Mesodermal cell (in vitro differentiated cells): ENCODE data around the gene PRR7.

Source experiments
- H3K27ac ChIP-seq: 2 replicates; pipeline ENCODE4 v1.7.0; 2013; ENCODE audit warnings: mild to moderate bottlenecking, low read depth, low read length, moderate library complexity; ENCODE audit not compliant: severe bottlenecking
- H3K36me3 ChIP-seq: 2 replicates; pipeline ENCODE4 v1.7.1; 2013; ENCODE audit warnings: mild to moderate bottlenecking, low read length, moderate library complexity; ENCODE audit not compliant: control insufficient read depth, insufficient read depth
- H3K4me1 ChIP-seq: one replicate; pipeline ENCODE4 v1.7.1; 2013; ENCODE audit warnings: mild to moderate bottlenecking, low read length; ENCODE audit not compliant: insufficient read depth, control insufficient read depth, poor library complexity, severe bottlenecking
- H3K4me3 ChIP-seq: 2 replicates; pipeline ENCODE4 v1.7.0; 2013; ENCODE audit warnings: low read length, control low read depth, mild to moderate bottlenecking; ENCODE audit not compliant: insufficient read depth, poor library complexity, severe bottlenecking; ENCODE audit errors: extremely low read depth
- H3K9me3 ChIP-seq: 2 replicates; pipeline ENCODE4 v1.7.1; 2013; ENCODE audit warnings: mild to moderate bottlenecking, low read length, moderate library complexity; ENCODE audit not compliant: control insufficient read depth
- WGBS, 2 experiments: methylation state at CpG; one replicate each; pipeline ENCODE4 v1.1.5; 2013; ENCODE audit warnings: missing lambda C conversion rate in 2 of 2; ENCODE audit not compliant: insufficient coverage in 2 of 2; 5-methylcytosine and 5-hydroxymethylcytosine counted together

The PRR7 gene

DNA sequence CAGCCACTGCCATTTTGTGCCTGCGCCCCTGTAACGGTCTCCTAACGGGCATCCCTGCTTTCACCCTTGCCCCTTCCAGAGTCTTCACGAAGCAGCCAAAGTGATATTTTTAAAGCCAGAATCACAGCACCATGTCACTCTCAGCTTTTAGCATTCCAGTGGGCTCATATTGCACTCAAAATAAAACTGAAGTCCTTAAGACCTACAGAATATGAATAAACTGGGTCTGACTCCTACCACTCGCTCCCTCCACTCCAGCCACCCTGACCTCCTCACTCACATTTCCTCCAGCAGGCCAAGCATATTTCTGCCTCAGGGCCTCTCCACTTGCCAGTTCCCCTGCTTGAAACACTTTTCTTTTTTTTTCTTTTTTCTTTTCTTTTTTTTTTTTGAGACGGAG lies 53.2 kb downstream of the PRR7 start:
- peaks cover 36% of the 10 kb centered on the region for H3K4me1 ChIP-seq
- H3K27ac ChIP-seq, result no peak overlapping the region

DNA sequence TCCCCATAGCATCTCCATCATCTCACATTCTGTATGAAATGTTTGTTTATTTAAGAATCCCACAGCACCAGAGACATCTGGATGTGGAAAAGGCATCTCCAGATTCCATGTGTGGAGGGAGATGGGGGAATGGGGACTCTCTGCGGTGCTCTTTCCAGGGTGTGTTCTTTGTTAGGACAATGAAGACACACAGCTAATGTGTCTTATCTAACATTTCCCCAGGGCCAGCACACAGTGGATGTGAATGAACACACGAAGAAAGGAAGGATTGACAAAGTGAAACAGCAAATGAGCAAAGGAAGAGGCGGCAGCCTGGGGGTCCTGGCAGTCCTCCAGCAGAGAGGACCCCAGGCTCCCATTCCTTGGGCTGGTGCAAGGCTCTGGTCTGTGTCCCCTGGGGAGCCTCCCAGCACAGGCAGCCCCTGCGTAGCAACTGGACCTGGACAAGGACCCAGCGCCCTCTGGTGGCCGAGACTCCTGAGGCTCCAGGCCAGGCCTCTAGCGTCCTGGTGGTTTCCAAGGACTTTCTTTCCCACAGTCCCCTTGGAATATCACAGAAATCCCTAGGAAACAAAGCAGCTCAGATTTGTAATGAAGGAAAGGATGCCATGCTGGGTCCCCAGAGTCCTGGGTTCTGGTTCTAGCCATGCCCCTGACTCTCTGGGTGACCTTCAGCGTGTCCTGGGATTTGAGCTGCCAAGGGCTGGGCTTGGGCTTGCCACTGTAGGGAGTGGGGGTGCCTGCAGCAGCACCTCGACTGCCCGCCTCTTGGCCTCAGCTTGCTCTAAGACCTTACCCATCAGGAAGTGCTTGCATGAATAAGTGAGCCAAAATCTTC lies 54.3 kb downstream of the PRR7 start:
- Histone ChIP-seq H3K4me3 (no peak overlapping the region), H3K36me3 (peaks cover 19% of the 10 kb centered on the region), H3K4me1 (peaks cover 26% of the 10 kb centered on the region), H3K9me3 (no peaks in the 10 kb centered on the region), H3K27ac (no peak overlapping the region)
- WGBS, 2 experiments, result 21 to 35% methylated on average over 8 to 9 of the region's 10 CpGs

More for the DNA sequence above, 53.2 kb downstream of the PRR7 start:
- no peaks in the 10 kb centered on the region for H3K9me3 ChIP-seq
- H3K4me3 ChIP-seq, result no peak overlapping the region
- 75 to 82% methylated on average over 5 to 6 of the region's 6 CpGs for WGBS, 2 experiments
- peaks cover 23% of the 10 kb centered on the region for H3K36me3 ChIP-seq

DNA sequence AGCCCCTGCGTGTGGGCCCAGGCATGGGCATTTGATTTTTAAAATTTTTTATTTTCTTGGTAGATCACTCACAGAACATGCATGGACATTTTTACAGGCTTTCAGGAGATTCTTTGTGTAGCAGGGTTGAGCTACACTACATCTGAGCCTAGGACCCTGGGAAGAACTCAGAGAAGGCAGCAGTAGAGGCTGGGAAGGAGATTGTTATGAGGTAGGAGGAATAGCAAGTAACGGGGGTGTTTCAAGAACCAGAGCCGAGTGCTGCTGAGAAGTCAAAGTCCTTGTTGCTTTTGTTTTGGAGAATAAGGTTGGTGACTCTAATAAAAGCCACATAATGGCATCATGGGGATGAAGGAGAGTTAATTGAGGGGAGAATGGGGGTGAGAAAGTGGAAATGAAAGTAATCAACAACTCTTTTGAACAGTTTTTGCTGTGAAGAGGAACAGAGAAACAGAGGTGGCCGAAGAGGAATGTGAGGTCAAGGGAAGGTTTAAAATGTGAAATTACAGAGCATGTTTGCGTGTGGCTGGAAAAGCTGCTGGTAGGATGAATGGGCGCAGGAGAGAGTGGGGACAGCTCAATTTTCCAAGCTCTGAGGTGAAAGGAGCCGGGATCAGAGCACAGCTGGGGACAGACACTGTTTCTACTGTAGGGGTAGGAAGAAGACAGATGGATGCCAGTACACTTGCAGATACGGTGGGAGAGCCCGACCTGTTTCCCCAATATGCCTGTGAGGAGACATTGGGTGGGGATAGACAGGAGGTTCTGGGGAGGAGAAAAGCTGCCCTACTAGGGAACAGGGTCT lies 55.5 kb downstream of the PRR7 start:
- Histone ChIP-seq H3K4me1 (peaks cover 25% of the 10 kb centered on the region), H3K27ac (no peak overlapping the region), H3K4me3 (no peak overlapping the region), H3K9me3 (no peaks in the 10 kb centered on the region), H3K36me3 (peaks cover 17% of the 10 kb centered on the region)
- 65 to 76% methylated on average over 6 to 8 of the region's 9 CpGs for WGBS, 2 experiments

DNA sequence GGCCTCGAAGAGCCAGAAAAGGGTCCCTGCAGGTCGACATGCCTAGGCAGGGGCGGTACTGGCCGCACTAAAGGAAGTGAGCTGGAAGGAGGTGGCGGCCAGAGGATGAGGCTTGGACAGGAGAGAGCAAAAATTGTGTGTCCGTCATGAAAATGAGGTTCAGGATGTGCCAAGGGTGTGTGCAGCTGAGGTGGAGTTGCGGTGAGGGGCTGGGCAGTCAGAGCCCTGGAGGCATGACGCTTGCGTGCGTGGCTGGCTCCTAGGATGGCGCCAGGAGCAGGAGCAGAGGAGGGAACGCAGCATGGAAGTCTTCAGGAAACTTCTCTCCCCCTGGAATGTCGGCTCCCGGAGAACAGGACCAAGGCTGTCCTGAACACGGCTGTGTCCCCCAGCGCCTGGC lies 56.3 kb downstream of the PRR7 start:
- Histone ChIP-seq H3K4me1 (peaks cover 25% of the 10 kb centered on the region), H3K9me3 (no peaks in the 10 kb centered on the region), H3K36me3 (peaks cover 19% of the 10 kb centered on the region), H3K4me3 (no peak overlapping the region), H3K27ac (no peak overlapping the region)
- WGBS, 2 experiments, result 85 to 87% methylated on average over 15 to 16 of the region's 16 CpGs

DNA sequence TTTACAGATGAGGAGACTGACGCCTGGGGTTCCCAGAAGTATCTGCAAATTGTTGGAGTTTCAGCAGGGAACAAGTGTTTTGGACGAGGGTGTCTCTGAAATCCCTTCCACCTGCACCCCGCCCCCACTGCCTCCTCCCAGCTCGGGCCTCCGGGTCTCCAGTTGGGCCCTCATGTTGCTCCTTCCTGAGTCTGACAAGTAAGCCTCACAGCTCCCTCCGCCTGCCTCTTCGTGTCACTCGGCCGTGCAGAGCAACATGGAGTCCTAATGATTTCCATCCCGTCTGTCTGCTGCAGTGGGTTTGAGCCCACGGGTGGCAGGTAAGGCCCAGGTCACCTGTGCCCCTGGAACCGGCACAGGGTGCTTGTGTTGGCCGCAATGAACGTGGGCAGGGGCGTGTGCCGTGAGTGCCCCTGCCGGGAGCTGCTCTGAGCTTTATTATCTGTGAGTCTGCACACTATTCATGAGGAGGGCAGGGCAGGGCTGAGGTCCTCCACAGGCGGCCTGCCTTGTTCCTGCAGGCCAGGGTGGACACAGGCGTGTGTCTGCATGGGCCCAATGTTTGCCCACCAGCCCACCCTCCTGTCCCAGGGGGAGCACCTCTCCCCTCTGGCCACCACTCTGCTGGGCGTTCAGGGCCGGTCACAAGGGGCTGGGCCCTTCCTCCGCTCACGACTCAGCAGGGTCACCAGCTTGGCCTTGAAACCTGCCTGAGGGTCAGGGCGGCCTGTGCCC lies 56.9 kb downstream of the PRR7 start:
- Histone ChIP-seq H3K4me1 (peaks cover 23% of the 10 kb centered on the region), H3K27ac (no peak overlapping the region)
- WGBS, 2 experiments, result 91 to 92% methylated on average over 24 of the region's 24 CpGs

DNA sequence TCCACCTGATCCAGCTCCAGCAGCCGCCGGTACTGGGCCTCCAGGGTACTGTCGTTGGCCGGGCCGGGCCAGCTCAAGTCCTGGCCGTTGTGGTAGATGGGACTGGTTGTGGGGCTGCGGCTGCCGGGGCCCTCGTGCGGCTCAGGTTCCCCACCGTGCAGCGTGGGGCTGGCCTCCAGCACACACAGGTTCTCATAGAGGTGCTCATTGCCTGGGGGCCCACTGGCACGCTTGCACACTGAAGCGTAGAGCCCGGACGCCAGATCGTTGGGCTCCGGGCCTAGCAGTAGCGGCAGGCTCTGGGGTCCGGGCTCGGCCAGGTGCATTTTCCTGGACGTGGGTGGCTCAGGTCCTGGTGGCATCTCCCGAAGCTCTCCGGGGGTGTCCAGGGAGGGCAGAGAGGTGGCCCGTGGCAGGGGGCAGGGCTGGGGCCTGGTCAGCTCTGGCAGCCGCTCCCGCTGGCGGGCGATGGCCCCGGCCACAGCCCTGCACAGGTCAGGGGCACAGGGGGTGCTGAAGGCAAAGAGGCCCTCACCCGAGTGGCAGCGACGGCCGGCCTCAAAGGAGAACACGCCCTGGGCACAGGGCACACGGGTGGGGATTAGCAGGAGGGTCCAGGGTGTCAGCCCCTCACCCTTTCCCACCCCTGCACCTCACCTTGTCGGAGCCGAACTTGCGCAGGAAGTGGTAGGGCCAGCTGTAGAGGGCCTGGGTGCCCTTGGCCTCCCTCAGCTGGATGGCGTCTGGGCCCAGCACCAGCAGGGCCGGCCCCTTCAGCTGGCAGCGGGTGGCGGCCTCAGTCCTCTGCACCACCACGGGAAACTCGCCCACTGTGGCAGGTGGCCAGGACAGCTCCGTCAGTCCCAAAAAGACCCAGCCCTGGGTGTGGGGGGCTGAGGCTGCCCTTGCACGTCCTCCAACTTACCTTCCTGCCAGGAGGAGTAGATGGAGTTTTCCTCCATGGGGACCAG lies 57.8 kb downstream of the PRR7 start:
- peaks cover 19% of the 10 kb centered on the region for H3K4me1 ChIP-seq
- 93 to 99% methylated on average over 38 to 45 of the region's 47 CpGs for WGBS, 2 experiments
- H3K36me3 ChIP-seq, result peaks cover 27% of the 10 kb centered on the region
- H3K9me3 ChIP-seq, result no peaks in the 10 kb centered on the region
- H3K4me3 ChIP-seq, result no peak overlapping the region
- H3K27ac ChIP-seq, result no peak overlapping the region

More for the DNA sequence above, 56.9 kb downstream of the PRR7 start:
- Histone ChIP-seq H3K9me3 (no peaks in the 10 kb centered on the region), H3K4me3 (no peak overlapping the region), H3K36me3 (peaks cover 24% of the 10 kb centered on the region)

DNA sequence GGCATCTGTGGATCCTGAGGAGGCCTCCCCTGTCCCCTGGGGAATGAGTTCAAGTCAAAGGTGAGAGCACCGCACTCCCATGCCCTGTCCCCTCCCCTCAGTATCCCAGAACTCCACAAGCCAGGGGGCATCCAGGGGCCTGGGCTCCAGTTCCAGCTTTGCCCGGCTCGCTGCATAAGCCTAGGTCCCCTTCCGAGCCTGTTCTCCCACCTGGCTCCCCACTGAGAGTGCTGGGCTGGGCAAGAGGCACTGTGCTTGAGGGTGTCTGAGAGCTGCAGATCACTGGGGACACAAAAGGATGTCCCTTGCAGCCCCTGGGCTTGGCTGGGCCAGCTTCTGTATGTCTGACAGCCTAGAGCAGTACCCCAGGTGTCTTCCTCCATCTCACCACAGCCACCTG lies 58.5 kb downstream of the PRR7 start:
- no peaks in the 10 kb centered on the region for H3K9me3 ChIP-seq
- H3K27ac ChIP-seq, result no peak overlapping the region
- peaks cover 21% of the 10 kb centered on the region for H3K4me1 ChIP-seq
- 93 to 100% methylated on average over 2 to 4 of the region's 4 CpGs for WGBS, 2 experiments
- H3K36me3 ChIP-seq, result peaks cover 29% of the 10 kb centered on the region
- H3K4me3 ChIP-seq, result no peak overlapping the region
